Adipose tissue (tissue), 3 donors: ENCODE data around the gene C11orf98. TPM values are rescaled to one million over a fixed set of nuclear protein-coding genes. Genes with fewer than 3 reads are reported as not detected.
A peak's percentile ranks its signal among the peaks of the same experiment; 100 is the strongest.
"Not testable (repeated sequence)": the region's sequence is repeated elsewhere in the genome, so short reads cannot be mapped to it uniquely, and the experiment has no call there.

ENCODE experiments used
- H3K27ac ChIP-seq: one replicate; pipeline ENCODE4 v1.5.1; 2013; ENCODE audit warnings: low read depth, low read length
- WGBS, 3 donors: extraction: QIAGEN DNeasy Blood & Tissue Kit; methylation state at CpG; one replicate each; pipeline ENCODE4 v1.1.7; 2013; 5-methylcytosine and 5-hydroxymethylcytosine counted together
- polyA plus RNA-seq, 3 donors: library from polyadenylated mRNA; stranded (reverse); fragments of 200-250 nt; gene quantifications; one replicate each; pipeline ENCODE4 v1.2.3, GENCODE V29; 2013
- donor health status: healthy with polysubstance abuse.
- donor health status: Bipolar disorder and iron deficiency.
- donor health status: healthy.

Gene C11orf98
- polyA plus RNA-seq, result 10 to 100 TPM; 46.5 to 78.3 (median 72.4) TPM

DNA sequence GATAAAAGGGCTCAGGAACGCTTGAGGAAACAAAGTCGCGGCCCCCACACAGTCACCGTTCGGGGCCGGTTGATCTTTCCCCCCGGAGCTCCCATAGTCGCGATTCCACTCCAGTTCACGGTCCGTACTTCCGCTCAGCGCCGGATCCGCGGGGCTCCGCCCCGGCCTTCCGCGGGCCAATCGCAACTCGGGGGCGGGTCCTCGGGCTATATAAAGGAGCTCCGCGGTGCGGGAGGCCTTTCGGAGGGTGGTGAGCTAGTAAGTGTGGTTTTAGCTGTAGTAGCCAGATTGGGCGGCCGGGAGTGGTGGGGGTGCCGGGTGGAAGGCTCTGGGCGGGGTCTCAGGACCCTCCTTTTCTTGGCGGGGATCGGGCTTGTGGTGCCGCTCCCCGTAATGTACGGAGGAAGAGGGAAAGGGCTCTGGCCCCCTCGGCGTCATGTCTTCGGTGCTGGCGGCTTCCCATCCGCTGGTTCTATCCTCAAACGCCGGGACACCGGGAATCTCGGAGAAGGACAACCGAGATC, at the start of gene C11orf98, which contains the start of gene CSKMT:
Gene C11orf98 (minus strand): TSS at position 136 of the 524 bp plus-strand sequence. CDS start 41 bp downstream, at position 95.
Gene CSKMT (plus strand): TSS at position 238 of the 524 bp plus-strand sequence. CDS start 568 bp downstream, outside the sequence.
- H3K27ac ChIP-seq, result peak within 1 kb of the TSS; percentile 53
- WGBS, 3 donors, result 0 to 1% (median 1%) methylated on average over 46 to 47 of the region's 47 CpGs

DNA sequence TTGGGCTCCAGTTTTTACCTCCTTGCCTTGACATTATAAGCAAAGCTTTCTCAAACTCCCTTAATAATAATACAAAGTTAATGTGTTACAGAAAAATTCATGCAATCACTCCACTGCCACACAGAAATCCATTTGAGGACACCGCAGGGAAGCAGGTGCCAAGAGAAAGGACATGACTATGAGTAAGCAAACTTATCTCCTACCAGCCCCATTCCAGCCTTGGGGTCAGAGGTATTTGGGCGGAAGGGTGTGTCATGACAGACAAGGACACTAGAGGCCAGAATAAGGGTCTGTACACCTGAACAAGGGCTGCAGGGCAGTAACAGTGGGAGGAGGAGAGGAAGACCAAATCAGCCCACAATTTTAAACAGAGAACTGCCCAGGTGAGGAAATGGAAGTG, 48.3 kb upstream of the C11orf98 start:
- H3K27ac ChIP-seq, result no peak overlapping the region
- 30 to 93% (median 90%) methylated on average over 2 of the region's 2 CpGs for WGBS, 3 donors

DNA sequence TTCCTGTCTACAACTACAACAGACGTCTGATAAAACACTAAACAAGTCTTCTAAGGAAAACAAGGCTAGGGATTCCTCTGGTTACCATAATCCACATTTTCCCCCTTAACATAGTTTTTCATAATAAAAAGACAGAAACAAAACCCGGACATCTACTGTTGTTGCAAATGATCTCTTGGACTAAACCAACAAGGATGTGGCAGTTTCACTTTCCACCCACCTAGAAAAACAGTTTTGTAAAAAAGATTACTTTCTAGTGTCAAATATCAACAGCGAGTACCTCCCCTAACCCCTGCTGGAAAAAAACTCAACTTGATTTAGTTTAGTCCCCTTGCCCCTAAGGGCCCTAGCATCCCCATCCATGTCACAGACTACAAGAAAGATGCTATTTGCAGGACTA, 47.9 kb upstream of the C11orf98 start:
- no peak overlapping the region for H3K27ac ChIP-seq

DNA sequence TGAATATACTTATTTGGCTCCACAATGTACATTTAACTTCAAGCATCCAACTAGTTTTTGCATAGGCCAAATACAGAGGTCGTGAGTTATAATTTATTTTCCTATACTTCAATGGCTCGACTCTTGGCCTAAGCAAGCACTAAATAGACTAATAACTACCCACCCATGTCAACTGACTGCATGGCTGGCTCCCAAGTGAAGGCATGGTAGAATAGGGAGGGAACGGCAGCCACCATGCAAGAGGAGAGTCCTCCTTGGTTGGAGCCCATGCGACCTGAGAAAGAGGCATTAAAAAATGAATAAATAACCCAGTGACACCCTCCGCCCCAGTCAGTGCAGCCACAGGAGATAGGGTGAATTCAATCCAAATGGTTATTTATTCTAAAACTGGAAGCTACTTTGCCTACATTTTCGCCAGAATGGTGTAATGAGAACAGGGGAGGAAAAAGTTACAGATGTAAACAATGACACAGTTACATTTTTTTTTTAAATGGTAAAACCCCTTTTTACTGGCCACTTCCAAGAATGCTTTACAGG, 47.3 kb upstream of the C11orf98 start:
- H3K27ac ChIP-seq, result no peak overlapping the region
- 39 to 84% (median 79%) methylated on average over 6 of the region's 6 CpGs for WGBS, 3 donors

More for the DNA sequence above, 47.9 kb upstream of the C11orf98 start:
- 20 to 63% (median 57%) methylated on average over 3 of the region's 3 CpGs for WGBS, 3 donors

DNA sequence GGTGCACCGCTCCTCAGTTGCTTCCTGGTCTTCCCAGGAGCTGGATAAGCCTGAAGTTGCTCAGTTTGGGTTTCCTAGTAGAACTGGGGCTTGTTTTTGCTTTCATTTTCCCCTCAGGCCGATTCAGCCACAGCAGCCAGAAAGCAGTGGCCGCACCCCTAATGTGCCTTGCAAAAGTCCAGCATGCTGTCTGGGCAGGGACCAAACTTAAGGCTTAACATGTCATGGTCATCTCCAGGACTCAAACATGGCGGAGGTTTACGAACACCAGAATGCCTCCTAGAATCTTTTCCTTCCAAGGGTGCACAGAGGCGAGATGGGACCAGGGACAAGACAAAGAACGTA, 45.0 kb upstream of the C11orf98 start:
- H3K27ac ChIP-seq, result peak overlapping the region; percentile 80
- WGBS, 3 donors, result 50 to 70% (median 51%) methylated on average over 7 of the region's 7 CpGs

DNA sequence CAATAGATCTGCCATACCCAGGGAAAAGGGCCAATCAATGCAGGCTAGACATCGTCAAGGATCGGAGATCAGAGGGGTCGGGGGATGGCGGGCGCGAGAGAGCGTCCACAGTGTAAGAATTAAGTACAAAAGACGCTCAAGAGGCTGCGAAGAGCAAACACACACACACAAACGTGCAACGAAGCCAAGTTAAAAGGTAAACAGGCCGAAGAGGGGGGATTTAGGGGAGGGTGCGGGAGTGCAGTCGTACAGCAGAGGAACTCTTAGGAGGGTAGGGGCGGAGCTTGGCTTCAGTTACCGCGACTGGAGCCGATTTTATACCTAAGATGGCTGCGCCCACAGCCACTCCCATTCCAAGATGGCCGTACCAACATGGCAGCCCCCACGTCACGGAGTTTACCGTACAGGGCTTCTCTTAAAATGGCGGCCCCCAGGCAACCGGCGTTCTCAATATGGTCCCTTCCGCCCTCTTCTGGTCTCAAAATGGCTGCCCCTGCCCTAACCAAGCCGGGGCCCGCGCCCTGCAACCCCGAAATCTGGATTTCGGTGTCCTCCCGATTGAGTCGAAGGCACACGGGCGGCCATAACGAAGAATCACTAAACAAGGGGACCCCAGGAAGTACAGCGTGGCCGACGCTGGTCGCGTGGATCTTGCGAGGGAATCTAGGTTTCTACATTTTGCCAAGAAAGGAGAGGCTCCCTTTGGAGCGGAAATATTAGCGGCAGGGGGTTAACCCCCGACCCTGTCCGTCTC, 44.4 kb upstream of the C11orf98 start:
- 0 to 5% (median 1%) methylated on average over 47 of the region's 47 CpGs for WGBS, 3 donors
- H3K27ac ChIP-seq, result peak overlapping the region; percentile 80

DNA sequence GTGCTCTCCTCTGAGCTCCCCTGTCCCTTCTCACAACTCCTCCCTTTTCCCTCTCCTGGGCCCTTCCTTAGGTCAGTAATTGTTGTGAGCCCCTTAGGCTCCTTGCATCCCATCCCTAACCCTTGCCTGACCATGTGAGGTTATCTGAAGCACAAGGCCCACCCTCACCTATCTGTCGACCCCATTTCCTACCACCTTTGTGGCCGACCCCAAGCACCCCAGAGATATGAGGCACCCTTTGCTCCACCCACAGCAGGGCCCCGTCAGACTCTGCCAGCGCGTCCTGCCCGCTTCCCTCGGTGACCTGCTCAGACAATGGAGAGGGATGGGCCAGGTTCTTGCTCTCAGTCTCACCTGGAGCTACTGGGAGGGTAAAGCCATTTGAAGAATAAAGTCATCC, 43.8 kb upstream of the C11orf98 start:
- no peak overlapping the region for H3K27ac ChIP-seq
- WGBS, 3 donors, result 2 to 6% (median 4%) methylated on average over 7 of the region's 7 CpGs

DNA sequence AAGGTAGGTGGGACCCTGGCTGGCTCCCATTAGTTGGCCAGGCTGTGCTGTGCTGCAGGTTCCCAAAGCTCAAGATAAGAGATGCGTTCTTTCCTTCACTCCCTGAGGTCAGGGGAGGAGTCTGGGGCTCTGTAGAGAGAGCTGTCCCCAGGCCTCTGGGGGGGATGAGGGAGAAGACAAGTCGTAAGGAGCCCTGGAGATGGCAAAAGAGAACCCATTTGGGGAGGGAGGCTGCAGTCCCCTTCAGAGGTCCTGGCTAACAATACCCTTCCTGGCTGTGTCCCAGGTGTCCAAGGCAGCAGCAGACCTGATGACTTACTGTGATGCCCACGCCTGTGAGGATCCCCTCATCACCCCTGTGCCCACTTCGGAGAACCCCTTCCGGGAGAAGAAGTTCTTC, 43.4 kb upstream of the C11orf98 start:
- no peak overlapping the region for H3K27ac ChIP-seq
- WGBS, 3 donors, result 68 to 82% (median 73%) methylated on average over 5 of the region's 5 CpGs

DNA sequence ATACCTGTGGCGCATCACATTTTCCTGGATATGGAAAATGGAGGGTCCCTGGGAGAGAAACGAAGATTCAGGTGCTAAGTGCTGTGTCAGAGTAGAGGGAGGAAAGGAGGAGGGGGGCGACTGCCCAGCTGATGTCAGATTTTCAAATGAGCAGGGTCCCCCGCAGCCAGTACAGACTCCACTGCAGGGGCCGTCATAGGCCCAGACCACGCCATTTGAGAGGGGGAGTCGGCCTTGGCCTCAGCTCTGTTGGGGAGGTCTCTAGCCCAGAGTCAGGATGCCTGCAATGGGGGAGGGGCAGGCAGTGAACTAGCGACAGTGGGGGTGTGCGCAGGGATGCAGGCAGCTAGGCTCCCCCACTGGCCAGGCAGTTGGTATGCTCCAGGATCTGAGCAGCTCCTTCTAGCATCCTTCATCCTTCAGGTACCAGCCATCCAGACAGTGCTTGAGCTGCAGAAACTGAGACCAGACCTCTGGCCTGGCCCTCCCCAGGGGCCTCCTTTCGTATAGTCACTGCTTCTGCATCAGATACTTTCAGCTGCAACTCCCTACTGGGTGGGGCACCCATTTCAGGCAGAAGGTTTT, 42.4 kb upstream of the C11orf98 start, which contains the start of the genes BSCL2 and GNG3:
Gene BSCL2 (minus strand): TSS at position 148 of the 585 bp plus-strand sequence. CDS start 229 bp downstream, outside the sequence.
Gene GNG3 (plus strand): TSS at position 400 of the 585 bp plus-strand sequence. CDS start 620 bp downstream, outside the sequence.
- WGBS, 3 donors, result 80 to 83% (median 81%) methylated on average over 10 of the region's 10 CpGs
- no peak within 1 kb of the TSS for H3K27ac ChIP-seq

DNA sequence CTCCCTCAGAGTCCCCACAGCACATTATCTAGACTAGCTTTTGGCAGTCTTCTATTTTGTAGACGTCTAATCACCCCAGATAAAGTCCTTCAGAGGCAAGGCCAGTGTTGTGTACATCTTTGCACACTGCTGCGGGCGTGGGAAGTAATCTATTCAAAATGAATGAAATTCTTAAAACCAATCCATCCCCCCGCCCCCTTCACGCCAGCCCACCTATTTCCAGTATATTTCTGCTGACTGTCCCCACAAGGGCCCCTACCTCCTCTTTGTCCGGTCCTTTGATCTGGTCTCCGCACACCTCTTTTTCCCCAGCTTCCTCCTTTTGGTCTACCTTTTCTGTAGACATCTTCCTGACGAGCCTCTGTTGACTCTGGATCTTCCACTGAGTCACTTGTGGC, 41.8 kb upstream of the C11orf98 start:
- H3K27ac ChIP-seq, result no peak overlapping the region
- WGBS, 3 donors, result 55 to 87% (median 81%) methylated on average over 8 of the region's 8 CpGs

DNA sequence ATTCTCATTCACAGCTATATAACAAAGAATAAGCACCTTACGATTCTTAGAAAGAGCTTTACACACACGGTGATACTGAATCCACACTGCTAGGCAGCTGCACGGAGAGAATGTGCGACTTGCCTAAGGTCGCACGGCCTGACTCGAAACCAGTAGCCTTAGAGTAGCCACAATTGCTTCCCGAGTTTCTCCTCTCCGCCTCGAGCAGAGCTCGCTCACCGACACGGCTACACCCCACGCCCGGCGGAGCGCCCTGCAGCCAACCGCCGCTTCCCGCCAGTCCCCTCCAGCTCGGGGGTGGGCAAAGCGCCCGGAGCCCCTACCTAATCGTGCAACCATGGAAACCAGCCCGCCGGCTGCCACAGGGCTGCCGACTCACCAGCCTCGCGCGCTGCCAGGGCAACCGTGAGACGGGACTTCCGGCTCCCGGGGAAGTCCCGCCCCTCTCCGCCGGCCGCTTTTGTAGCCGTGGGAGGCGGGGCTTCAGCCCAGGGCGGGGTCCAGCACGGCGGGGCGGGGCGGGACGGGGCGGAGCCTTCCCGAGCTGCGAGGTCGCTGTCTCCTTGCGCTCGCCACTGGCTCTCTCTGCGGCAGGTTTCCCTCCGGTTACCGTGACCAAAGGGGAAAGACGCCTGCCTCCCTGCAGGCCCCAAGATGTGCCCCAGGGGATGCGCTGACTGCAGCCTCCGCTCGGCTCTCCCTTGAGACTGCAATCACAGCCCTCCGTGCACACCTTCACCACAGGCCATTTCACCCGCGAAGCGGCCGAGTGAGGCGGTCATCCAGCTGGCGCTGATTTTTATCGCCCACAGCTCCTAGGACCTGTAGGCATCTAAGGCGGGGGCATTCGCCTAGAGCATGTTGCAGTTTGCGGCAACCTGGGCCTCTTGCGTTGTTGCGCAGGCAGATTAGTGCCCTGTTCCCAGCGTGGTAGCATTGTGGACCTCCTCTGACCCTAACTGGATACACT, 41.2 kb upstream of the C11orf98 start:
- WGBS, 3 donors, result 3 to 6% (median 6%) methylated on average over 58 to 73 of the region's 73 CpGs
- H3K27ac ChIP-seq, result no peak overlapping the region

DNA sequence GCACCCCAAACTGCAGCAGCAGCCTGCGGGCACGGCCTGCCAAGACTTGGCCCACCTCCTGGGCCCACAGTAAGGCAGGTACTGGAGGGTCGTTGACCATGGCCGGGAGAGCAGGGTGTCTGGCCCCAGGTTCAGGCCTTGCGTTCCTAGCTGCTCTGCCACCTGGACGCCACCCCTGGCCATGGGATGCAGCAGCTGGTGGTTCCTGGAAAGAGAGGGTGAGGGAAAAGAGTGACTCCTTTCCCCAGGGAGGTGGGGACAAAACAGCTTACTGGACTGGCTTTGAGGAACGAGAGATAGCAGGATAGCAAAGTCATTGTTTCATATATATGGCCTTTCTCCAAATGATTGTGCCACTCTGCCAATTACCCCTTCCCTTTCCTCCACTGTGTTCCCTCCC, 40.4 kb upstream of the C11orf98 start:
- no peak overlapping the region for H3K27ac ChIP-seq
- WGBS, 3 donors, result 23 to 60% (median 56%) methylated on average over 7 of the region's 7 CpGs

DNA sequence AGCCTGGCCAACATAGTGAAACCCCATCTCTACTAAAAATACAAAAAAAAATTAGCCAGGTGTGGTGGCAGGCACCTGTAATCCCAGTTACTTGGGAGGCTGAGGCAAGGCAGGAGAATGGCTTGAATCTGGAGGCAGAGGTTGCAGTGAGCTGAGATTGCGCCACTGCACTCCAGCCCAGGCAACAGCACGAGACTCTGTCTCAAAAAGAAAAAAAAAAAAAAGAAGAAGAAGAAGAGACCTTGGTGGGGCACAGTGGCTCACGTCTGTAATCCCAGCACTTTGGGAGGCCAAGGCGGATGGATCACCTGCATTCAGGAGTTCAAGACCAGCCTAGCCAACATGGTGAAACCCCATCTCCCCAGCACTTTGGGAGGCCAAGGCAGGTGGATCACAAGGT, 38.9 kb upstream of the C11orf98 start:
- WGBS, 3 donors, result 73 to 100% (median 87%) methylated on average over 4 of the region's 4 CpGs
- H3K27ac ChIP-seq, result not testable (repeated sequence)

DNA sequence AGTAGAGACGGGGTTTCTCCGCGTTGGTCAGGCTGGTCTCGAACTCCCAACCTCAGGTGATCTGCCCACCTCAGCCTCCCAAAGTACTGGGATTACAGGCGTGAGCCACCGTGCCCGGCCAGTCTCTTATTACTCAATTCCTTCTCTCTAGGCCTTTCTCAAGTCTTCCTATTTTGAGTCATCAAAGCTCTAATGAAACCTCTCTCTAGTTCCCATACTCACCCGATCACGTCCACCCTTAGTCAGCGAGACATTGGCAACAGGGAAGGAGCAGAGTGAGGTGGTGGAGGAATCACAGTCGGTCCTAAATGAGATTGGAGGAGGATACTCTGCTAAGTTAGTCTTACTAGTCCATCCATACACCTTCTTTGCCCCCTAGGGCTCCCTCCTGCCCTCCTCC, 37.2 kb upstream of the C11orf98 start:
- WGBS, 3 donors, result 67 to 90% (median 71%) methylated on average over 8 to 11 of the region's 11 CpGs
- no peak overlapping the region for H3K27ac ChIP-seq

DNA sequence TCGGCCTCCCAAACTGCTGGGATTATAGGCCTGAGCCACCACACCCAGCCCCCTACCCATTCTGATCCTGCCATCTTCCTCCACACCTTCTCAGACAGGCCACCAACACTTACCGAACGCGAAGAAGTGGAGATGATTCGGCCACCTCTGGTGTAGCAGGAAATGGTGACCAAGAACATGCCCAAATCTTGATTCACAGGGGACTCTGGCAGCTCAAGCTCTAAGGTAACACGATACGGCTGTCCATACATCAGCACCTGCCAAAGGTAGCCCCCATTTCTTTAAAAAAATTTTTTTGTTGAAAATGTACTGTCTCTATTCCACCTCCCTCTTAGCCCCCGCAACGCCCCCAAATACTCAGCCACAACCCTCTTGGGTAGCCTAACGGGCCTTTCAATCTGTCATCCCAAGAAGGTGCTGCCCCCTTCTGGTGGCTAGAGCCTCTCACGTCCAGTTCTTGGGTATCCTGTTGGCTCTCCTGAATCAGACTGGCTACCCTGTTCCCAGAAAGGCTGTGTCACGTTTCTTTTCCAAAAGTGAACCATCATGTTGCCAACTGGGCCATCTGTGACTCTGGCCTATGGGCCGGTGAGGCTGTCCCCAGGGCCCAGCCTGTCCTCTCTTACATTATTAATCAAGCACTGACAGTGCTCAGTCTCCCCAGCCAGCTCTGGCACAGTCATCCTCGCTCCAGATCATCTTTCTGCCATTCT, 29.6 kb upstream of the C11orf98 start:
- H3K27ac ChIP-seq, result no peak overlapping the region
- 39 to 55% (median 42%) methylated on average over 14 of the region's 14 CpGs for WGBS, 3 donors

DNA sequence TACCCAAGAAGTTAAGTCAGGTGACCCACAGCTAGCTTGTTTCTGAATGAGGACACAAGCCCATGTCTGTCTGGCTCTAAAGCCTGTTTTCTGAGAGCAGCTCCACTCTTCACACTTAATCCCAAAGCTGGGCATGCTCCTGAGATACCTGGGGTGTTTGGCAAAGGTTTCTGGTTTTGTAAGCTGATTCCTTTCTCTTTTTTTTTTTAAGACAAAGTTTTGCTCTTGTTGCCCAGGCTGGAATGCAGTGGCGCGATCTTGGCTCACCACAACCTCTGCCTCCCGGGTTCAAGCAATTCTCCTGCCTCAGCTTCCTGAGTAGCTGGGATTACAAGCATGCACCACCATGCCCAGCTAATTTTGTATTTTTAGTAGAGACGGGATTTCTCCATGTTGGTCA, 28.6 kb upstream of the C11orf98 start:
- WGBS, 3 donors, result 71 to 100% (median 90%) methylated on average over 3 to 4 of the region's 4 CpGs
- not testable (repeated sequence) for H3K27ac ChIP-seq

DNA sequence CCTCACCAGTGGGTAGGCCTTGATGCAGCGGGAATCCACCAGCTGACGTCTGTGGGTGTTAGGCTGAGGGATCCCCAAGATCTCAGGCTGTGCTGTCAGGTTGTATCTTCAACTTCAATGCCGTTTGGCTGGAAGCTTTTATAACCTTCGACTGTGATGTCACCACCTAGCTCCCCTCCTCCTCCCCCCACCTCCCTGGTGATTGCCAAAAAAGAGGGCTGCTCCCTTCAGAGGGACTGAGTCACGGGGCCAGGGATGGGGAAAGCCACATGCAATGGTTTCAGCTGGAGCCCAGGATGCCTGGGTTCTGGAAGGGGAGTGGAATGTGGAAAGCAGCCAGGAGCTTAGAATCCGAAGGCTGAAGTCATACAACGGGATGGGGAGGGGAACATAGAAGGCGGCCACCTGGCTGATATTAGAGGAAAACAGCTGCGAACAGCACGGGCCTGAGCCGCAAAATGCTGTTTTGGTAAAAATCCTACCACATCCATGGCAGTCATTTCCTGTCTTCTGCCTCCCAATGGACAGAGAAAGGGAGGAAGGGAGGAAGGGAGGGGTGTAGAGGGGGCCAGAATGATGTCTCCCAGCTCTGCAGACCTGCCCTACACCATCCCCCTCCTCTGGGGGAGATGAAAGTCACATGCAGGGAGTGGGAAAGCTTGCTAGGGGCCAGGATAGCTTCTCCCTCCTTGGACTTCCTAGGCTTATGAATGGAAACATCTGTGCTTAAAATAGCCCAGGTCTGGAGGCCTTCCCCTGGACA, 24.6 kb upstream of the C11orf98 start, which contains the start of gene LRRN4CL:
Gene LRRN4CL (minus strand): TSS at position 110 of the 763 bp plus-strand sequence. CDS start 1,022 bp downstream, outside the sequence.
- no peak within 1 kb of the TSS for H3K27ac ChIP-seq
- WGBS, 3 donors, result 44 to 46% (median 45%) methylated on average over 11 of the region's 11 CpGs
